ENCODE data around the gene GHRH.

The GHRH gene

DNA sequence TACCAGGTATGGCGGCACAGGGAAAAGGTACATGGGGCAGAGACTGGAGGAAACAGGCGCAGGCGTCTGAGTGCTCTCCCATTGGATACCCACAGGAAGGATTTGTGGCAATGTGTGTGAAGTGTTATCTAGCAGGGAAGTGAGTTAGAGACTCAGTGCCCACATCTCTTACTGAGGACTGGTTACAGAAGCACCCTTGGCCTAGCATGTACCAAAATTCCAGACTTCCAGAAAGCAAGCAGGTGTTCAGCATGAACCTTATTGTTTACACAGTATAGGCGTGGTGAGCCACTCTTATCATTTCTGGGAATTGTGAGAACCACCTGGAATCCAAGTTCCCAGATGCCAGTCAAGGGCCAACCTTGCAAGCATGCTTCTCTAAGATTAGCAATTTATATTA, 42.0 kb upstream of the GHRH start:
- TF ChIP-seq, protein P1, sequence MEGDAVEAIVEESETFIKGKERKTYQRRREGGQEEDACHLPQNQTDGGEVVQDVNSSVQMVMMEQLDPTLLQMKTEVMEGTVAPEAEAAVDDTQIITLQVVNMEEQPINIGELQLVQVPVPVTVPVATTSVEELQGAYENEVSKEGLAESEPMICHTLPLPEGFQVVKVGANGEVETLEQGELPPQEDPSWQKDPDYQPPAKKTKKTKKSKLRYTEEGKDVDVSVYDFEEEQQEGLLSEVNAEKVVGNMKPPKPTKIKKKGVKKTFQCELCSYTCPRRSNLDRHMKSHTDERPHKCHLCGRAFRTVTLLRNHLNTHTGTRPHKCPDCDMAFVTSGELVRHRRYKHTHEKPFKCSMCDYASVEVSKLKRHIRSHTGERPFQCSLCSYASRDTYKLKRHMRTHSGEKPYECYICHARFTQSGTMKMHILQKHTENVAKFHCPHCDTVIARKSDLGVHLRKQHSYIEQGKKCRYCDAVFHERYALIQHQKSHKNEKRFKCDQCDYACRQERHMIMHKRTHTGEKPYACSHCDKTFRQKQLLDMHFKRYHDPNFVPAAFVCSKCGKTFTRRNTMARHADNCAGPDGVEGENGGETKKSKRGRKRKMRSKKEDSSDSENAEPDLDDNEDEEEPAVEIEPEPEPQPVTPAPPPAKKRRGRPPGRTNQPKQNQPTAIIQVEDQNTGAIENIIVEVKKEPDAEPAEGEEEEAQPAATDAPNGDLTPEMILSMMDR (IDR thresholded peaks at IDR 0.05), result no peak

- TF ChIP-seq, protein P1 (IDR thresholded peaks at IDR 0.05), result no peak
Observed at GRCh38 chr20:37302981-37303380, 41.4 kb upstream of the GHRH start.

DNA sequence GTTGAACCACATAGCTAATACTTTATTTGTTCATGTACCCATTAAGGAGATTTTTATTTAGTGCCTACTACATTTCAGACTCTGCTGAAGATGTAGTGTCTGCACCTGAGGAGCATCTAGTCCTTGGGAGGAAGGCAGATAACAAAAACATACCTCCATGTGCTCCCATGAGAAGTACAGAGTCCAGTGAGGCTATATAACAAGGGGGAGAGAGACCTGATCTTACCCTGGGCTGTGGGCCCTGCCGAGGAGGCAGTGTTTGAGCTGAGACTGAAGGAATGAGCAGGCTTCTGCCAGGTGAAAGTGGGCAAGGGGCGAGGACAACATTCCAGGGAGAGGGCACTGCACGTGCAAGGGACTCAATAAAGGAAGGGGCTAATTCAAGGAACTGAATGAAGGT, 39.9 kb upstream of the GHRH start:
- TF ChIP-seq, protein P1 (IDR thresholded peaks at IDR 0.05), result no peak

- TF ChIP-seq, protein P1 (IDR thresholded peaks at IDR 0.05), result no peak
Observed at GRCh38 chr20:37301120-37301519, 39.5 kb upstream of the GHRH start.

GRCh38 chr20:37299718-37300528, 38.3 kb upstream of the GHRH start:
- TF ChIP-seq, protein P1 (IDR thresholded peaks at IDR 0.05), result no peak

DNA sequence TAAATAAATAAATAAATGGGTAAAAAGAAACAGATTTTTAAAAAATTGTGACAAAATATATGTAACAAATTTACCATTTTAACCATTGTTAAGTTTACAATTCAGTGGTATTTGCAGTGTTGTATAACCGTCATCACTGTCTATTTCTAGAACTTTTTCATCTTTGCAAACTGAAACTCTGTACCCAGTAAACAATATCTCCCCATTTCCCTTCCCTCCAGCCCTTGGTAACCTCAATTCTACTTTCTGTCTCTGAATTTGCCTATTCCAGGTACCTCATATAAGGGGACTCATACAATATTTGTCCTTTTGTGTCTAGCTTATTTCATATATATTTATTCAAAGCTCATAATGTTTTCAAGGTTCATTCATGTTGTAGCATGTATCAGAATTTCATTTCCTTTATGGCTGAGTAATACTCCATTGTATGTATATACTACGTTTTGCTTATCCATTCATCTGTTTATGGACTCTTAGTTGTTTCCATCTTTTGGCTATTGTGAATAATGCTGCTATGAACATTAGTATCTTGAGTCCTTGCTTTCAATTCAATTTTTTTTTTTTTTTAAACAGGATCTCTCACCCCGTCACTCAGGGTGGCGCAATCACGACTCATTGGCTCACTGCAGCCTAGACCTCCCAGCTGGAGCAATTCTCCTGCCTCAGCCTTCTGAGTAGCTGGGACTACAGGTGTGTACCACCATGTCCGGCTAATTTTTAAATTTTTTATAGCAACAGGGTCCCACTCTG, 36.8 kb upstream of the GHRH start:
- TF ChIP-seq, protein P1 (IDR thresholded peaks at IDR 0.05), result no peak

DNA sequence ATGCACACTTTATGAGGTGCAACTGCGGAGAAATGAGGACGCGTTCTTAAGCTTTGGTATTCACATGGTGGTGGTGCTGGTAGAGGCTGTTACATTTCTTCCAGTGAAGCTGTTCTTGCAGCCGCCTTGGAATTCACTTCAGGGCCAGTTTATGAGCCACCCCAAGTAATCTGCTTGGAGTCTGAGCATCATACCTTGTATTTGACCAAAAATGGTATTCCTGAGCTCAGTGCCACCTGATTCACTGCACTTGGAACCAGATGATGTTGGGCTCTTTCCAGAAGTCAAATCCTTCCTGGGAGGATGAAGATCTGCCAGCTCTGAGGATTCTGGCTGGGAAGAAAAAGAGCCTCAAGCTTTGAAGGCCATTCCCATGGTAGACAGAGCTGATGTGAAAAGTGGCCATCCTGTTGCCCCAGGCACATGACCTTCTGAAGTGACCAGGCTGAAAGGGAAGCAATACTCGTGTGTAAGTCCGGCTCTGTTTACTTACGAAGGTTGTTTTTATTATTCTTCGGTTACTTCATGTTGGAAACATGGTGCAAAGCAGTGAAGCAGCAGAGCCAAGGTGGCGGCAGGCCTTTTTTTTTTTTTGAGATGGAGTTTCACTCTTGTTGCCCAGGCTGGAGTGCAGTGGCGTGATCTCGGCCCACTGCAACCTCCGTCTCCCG, 35.6 kb upstream of the GHRH start:
- TF ChIP-seq, protein P1 (IDR thresholded peaks at IDR 0.05), result no peak

Data from LNCAP (cell line).